Endothelial cell of umbilical vein (primary cell): ENCODE data around the gene TPP2. TPM values are rescaled to one million over a fixed set of nuclear protein-coding genes. Genes with fewer than 3 reads are reported as not detected.

Experiments used
- BruUV-seq: library from RNA; stranded (reverse); fragments of 400-500 nt; replicated peaks from 2 replicates; lab custom pipeline; 2021; lab: Mats Ljungman, UMichigan
- CTCF ChIA-PET: fragments of 300-600, 350-600 bp; sonication (Branson Sonifier 250); formaldehyde crosslinking; loops from one replicate; lab custom pipeline; 2021; ENCODE audit warnings: antibody characterized with exemption, inconsistent platforms; lab: Charles Lee
- POLR2A ChIA-PET: fragments of 300-600, 350-600 bp; sonication (Branson Sonifier 250); formaldehyde crosslinking; loops from one replicate; lab custom pipeline; 2021; ENCODE audit warnings: antibody characterized with exemption, inconsistent platforms; lab: Charles Lee
- DNase-seq: peaks from one replicate; pipeline ENCODE4 v3.0.0-alpha.2; 2011; ENCODE audit warnings: low read depth, low spot score
- FAIRE-seq: peaks from 2 replicates; lab custom pipeline; 2011; peaks lifted over from hg19 to GRCh38; lab: Jason Lieb, UNC
- H2AFZ ChIP-seq: 2 replicates; pipeline ENCODE4 v1.6.0; 2012; ENCODE audit warnings: low read depth, low read length, control low read depth, inconsistent platforms
- H3K27ac ChIP-seq: 2 replicates; pipeline ENCODE4 v1.5.1; 2011; ENCODE audit warnings: low read depth, mild to moderate bottlenecking, control low read depth, low read length, moderate library complexity; ENCODE audit not compliant: insufficient read depth
- H3K27me3 ChIP-seq, 2 experiments: 2 replicates each; pipeline versions ENCODE4 v1.6.0 to v1.6.1; 2011; ENCODE audit warnings: low read length in 2 of 2, mixed read lengths in 1 of 2; ENCODE audit not compliant: control insufficient read depth in 2 of 2, insufficient read depth in 2 of 2
- H3K36me3 ChIP-seq, 2 experiments: 2 replicates in 1 of 2; 3 replicates in 1 of 2; pipeline ENCODE4 v1.5.1; 2011; ENCODE audit warnings: low read length in 2 of 2, mild to moderate bottlenecking in 1 of 2, moderate library complexity in 1 of 2; ENCODE audit not compliant: control insufficient read depth in 2 of 2, insufficient read depth in 2 of 2; ENCODE audit errors: extremely low read depth in 1 of 2
- H3K4me1 ChIP-seq: 3 replicates; pipeline ENCODE4 v1.5.1; 2011; ENCODE audit warnings: mild to moderate bottlenecking, low read length; ENCODE audit not compliant: control insufficient read depth, insufficient read depth; ENCODE audit errors: extremely low read depth
- H3K4me2 ChIP-seq: 2 replicates; pipeline ENCODE4 v1.6.1; 2011; ENCODE audit warnings: low read length, control low read depth, mixed read lengths; ENCODE audit not compliant: insufficient read depth
- H3K4me3 ChIP-seq, 3 experiments: fragments of 200-600 bp in 1 of 3; sonication (generic), shearing (Covaris generic) in 1 of 3; replicated peaks in 1 of 3; 2 replicates each; pipeline ENCODE4 v1.5.1; 2011 to 2016; ENCODE audit warnings: control low read depth in 3 of 3, low read length in 3 of 3, mild to moderate bottlenecking in 2 of 3, inconsistent platforms in 1 of 3, low read depth in 1 of 3, moderate library complexity in 1 of 3; ENCODE audit not compliant: insufficient read depth in 1 of 3
- H3K79me2 ChIP-seq: 2 replicates; pipeline ENCODE4 v1.6.0; 2012; ENCODE audit warnings: low read length, inconsistent platforms; ENCODE audit not compliant: control insufficient read depth, insufficient read depth
- H3K9ac ChIP-seq: replicated peaks from 2 replicates; pipeline ENCODE3; 2011; ENCODE audit warnings: low read length, control low read depth; ENCODE audit not compliant: insufficient read depth; ENCODE audit errors: extremely low read depth
- H3K9me1 ChIP-seq: replicated peaks from 3 replicates; pipeline ENCODE4 v1.6.0; 2011; ENCODE audit warnings: mild to moderate bottlenecking, low read length; ENCODE audit not compliant: control insufficient read depth, insufficient read depth; ENCODE audit errors: extremely low read depth
- H3K9me3 ChIP-seq: replicated peaks from 2 replicates; pipeline ENCODE4 v1.5.1; 2012; ENCODE audit warnings: low read length, inconsistent platforms; ENCODE audit not compliant: control insufficient read depth, insufficient read depth
- H4K20me1 ChIP-seq: replicated peaks from 2 replicates; pipeline ENCODE3; 2011; ENCODE audit warnings: mild to moderate bottlenecking, low read length; ENCODE audit not compliant: control insufficient read depth, insufficient read depth; ENCODE audit errors: extremely low read depth
- EZH2 ChIP-seq: IDR thresholded peaks from 2 replicates; pipeline ENCODE4 v1.6.1; 2012; ENCODE audit warnings: borderline replicate concordance, low read depth, mild to moderate bottlenecking, moderate library complexity, low read length, inconsistent platforms; ENCODE audit not compliant: severe bottlenecking
- FOS ChIP-seq: IDR thresholded peaks from 2 replicates; pipeline ENCODE4 v1.6.1; 2011; ENCODE audit warnings: mild to moderate bottlenecking, low read length, moderate library complexity, borderline replicate concordance; ENCODE audit not compliant: insufficient read depth
- GATA2 ChIP-seq: IDR thresholded peaks from 2 replicates; pipeline ENCODE4 v1.7.0; 2011; ENCODE audit warnings: low read depth, mild to moderate bottlenecking, moderate library complexity, mixed read lengths, low read length; ENCODE audit not compliant: insufficient read length, insufficient read depth
- MAX ChIP-seq: IDR thresholded peaks from 2 replicates; pipeline ENCODE4 v1.6.1; 2011; ENCODE audit not compliant: insufficient read depth, insufficient read length
- MYC ChIP-seq: IDR thresholded peaks from one replicate; pipeline ENCODE4 v1.6.1; 2011; ENCODE audit warnings: mild to moderate bottlenecking, low read depth, low read length
- POLR2A ChIP-seq: IDR thresholded peaks from 2 replicates; pipeline ENCODE4 v1.6.1; 2012; ENCODE audit warnings: low read depth, mild to moderate bottlenecking, control low read depth, low read length
- POLR2AphosphoS5 ChIP-seq: IDR thresholded peaks from 2 replicates; pipeline ENCODE4 v1.6.1; 2012; ENCODE audit warnings: low read depth, mild to moderate bottlenecking, control low read depth, low read length, moderate library complexity; ENCODE audit not compliant: insufficient read depth
- dilution Hi-C: fragments of 300-500 bp; cut with MboI; formaldehyde crosslinking; loops from one replicate; pipeline ENCODE4 v1.15.0; 2019; ENCODE audit warnings: low sequenced_read_pairs; ENCODE audit not compliant: extremely low pct_ligation_motif_present
- intact Hi-C: fragments of 100-400 bp; cut with micrococcal nuclease; formaldehyde crosslinking; loops from one replicate; pipeline ENCODE4 v1.10.0; 2022
- polyA plus RNA-seq, 4 experiments: library from polyadenylated mRNA; depleted of rRNA in 3 of 4; stranded (reverse) in 3 of 4; unstranded in 1 of 4; fragments of >200 nt; gene quantifications; 2 replicates each; pipeline versions ENCODE4 v1.2.1 to v1.2.3, GENCODE V29; 2011 to 2012; ENCODE audit warnings: missing spikeins in 1 of 4
- total RNA-seq: library from RNA; stranded (reverse); gene quantifications from 2 replicates; pipeline ENCODE4 v1.2.3, GENCODE V29; 2021
- TF ChIP-seq, protein P1 (sequence below), 2 donors: IDR thresholded peaks; 1 replicate in 1 of 2; 2 replicates in 1 of 2; pipeline ENCODE4 v1.5.1; 2011; ENCODE audit warnings: low read length in 2 of 2, mild to moderate bottlenecking in 2 of 2, moderate library complexity in 2 of 2, control low read depth in 1 of 2, inconsistent platforms in 1 of 2, low read depth in 1 of 2; ENCODE audit not compliant: insufficient read depth in 1 of 2; ENCODE audit errors: extremely low read depth in 1 of 2

The TPP2 gene
- total and polyA plus RNA-seq, 2 donors (not counting 3 experiments of a cell fraction or from before 2014, with no cell fraction given): 11.5 to 46.7 TPM

DNA sequence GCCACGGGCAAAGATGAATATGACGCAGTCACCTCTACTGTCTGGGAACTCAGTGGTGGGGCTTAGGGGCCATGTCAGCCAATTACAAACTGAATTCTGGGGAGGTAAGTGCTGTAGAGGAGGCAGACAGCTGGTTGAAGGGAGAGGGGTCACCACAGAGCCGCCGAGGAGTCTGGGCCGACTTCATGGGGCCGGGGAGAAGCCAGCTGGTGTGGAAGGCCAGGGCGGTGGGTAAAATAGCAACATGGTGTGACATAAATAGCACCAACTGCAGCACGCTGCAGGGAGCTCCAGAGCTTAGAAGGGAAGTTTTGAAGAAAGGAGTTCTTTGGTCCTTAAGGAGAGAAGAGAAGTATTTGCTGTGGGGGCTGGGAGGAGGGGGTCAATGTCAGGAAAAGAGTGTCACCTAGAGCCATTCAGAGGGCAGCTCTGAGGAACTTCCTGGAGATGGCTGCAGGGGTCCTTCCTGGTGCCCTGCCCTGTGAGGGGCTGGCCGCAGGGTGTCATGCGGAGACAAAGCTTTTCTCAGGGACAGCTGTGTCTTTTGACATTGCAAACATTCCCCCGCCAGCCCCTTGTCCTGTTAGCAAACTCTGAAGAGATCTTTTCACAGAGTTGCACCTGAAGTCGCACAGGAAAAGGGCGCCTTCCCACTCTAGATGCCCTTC is 91.7 kb downstream of the TPP2 start:
- intact Hi-C loops: no loop called here
- Histone ChIP-seq H3K4me1 (no peaks in the 10 kb centered on the region), H4K20me1 (no peaks in the 10 kb centered on the region), H3K9me3 (no peaks in the 10 kb centered on the region), H3K36me3 (no peaks in the 10 kb centered on the region), H3K4me3 (no peak overlapping the region), H3K27ac (no peak overlapping the region), H3K79me2 (no peaks in the 10 kb centered on the region), H3K9ac (no peak overlapping the region), H3K9me1 (no peaks in the 10 kb centered on the region), H3K4me2 (no peak overlapping the region), H3K27me3 (no peaks in the 10 kb centered on the region), H2AFZ (no peak overlapping the region)
- DNase-seq (no peak), FAIRE-seq (no peak)
- dilution Hi-C loops: no loop called here
- TF ChIP-seq MYC (no peak), FOS (no peak), POLR2AphosphoS5 (no peak), POLR2A (no peak), GATA2 (no peak), MAX (no peak), EZH2 (no peak)
- TF ChIP-seq, protein P1, sequence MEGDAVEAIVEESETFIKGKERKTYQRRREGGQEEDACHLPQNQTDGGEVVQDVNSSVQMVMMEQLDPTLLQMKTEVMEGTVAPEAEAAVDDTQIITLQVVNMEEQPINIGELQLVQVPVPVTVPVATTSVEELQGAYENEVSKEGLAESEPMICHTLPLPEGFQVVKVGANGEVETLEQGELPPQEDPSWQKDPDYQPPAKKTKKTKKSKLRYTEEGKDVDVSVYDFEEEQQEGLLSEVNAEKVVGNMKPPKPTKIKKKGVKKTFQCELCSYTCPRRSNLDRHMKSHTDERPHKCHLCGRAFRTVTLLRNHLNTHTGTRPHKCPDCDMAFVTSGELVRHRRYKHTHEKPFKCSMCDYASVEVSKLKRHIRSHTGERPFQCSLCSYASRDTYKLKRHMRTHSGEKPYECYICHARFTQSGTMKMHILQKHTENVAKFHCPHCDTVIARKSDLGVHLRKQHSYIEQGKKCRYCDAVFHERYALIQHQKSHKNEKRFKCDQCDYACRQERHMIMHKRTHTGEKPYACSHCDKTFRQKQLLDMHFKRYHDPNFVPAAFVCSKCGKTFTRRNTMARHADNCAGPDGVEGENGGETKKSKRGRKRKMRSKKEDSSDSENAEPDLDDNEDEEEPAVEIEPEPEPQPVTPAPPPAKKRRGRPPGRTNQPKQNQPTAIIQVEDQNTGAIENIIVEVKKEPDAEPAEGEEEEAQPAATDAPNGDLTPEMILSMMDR (IDR thresholded peaks at IDR 0.05; ENCODE audit: extremely low read depth in 1 of 2, insufficient read depth in 1 of 2, low read depth in 1 of 2, low read length in 2 of 2): no peak
- ChIA-PET CTCF (interaction anchor here (0.7 to 2.4 kb wide), 2 partner anchors 12 to 36 kb away, joined by 3 to 13 read pairs; no protein-coding TSS in a partner anchor), POLR2A (no interaction called here)
- BruUV-seq: no TSS peak
